HG03565 (cell line): Measurements from ENCODE around the gene MS4A6A.
"Not testable (repeated sequence)": the region's sequence is repeated elsewhere in the genome, so short reads cannot be mapped to it uniquely, and the experiment has no call there.

ENCODE experiments used
- ATAC-seq: cut with Tn5 transposase; IDR thresholded peaks from one replicate; pipeline ENCODE4 v1.9.1; 2021; ENCODE audit warnings: mild to moderate bottlenecking, moderate library complexity; ENCODE audit not compliant: unreplicated experiment

The MS4A6A gene, protein sequence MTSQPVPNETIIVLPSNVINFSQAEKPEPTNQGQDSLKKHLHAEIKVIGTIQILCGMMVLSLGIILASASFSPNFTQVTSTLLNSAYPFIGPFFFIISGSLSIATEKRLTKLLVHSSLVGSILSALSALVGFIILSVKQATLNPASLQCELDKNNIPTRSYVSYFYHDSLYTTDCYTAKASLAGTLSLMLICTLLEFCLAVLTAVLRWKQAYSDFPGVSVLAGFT

DNA sequence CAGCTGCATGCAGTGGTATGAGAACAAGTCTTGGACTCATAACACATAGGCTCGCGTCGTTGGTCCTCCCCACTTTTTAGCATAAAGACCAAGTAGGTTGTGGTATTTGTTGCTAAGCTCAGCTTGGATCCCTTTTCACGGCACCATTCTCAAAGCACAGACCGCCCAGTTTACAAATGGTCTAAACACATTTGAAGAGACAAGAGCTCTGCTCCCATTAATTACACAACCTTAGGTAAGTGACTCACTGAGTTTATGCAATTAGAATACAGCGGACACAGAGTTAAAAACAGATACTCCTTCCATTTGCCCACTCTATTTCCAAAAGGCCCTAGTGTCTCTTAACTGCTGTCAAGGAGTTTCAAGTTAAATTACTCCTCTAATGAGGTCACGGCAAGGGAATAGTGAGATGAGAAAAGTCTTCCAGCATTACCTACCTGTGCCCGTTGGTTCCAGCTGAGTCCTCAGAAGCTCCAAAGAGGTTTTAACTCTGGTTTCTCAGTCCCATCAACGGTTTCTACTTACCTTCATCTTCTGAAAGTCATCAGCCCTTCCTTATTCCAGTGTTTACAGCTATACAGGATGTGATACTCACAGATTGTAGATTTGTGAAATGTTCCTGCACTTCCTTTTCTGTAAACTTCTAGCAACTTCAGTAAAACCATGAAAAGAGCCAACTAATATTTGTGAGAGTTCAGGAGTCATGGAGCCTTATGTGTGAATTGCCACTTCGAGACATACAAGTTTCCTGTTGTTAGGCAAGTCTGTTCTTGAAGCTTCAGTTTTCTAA lies at the start of gene MS4A6A:
Gene MS4A6A, minus strand, starts transcription at position 543 of the 790 bp plus-strand sequence. CDS start 1,356 bp downstream, outside the sequence.
- no peak for ATAC-seq

DNA sequence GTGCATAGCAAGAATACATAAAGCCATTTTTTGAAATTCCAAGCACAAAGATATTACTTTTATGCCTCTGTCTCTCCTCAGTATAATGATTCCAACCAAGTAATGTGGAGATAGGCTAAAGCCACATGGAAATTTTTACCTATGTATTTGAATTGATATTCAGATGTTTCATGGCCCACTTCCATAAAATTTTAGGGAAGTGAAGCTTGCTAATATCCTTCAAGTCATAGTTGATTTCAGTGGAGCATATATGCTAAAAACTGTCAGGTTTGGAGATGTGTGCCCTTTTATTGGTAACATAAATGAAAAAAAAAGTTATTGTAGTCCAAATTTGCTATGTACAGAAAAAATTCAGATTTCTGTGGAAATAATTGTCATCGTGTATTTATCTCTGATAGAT lies 47.8 kb upstream of the MS4A6A start:
- ATAC-seq: no peak

DNA sequence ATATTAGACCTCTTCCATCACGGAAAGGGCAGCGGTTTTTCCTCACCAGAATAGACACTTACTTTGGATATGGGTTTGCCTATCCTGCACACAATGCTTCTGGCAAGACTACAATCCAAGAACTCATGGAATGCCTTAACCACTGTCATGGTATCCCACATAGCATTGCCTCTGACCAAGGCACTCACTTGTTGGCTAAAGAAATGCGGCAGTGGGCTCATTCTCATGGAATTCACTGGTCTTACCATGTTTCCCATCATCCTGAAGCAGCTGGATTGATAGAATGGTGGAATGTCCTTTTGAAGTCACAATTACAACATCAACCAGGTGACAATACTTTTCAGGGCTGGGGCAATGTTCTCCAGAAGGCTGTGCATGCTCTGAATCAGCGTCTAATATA lies 39.3 kb upstream of the MS4A6A start:
- no peak for ATAC-seq

DNA sequence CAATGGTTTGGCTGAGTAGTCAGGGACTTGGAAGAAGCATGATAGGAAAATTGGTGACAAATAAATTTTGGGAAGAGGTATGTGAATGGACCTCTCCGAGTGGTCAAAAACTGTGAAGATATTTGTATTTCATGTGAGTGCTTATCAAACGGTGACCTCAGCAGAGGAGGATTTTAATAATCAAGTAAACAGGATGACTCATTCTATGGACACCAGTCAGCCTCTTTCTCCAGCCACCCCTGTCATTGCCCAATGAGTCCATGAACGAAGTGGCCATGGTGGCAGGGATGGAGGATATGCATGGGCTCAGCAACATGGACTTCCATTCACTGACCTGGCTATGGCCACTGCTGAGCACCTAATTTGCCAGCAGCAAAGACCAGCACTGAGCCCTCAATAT lies 38.8 kb upstream of the MS4A6A start:
- ATAC-seq: no peak

DNA sequence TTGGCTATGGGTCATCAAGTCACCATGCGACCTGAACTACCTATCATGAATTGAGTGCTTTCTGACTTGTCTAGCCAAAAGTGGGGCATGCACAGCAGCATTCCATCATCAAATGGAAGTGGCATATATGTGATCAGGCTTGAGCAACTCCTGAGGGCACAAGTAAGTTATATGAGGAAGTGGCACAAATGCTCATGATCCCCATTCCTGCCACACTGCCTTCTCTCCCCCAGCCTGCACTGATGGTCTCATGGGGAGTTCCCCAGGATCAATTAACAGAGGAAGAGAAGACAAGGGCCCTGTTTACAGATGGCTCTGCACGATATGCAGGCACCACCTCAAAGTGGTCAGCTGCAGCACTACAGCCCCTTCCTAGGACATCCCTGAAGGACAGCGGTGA lies 38.3 kb upstream of the MS4A6A start:
- ATAC-seq: no peak

DNA sequence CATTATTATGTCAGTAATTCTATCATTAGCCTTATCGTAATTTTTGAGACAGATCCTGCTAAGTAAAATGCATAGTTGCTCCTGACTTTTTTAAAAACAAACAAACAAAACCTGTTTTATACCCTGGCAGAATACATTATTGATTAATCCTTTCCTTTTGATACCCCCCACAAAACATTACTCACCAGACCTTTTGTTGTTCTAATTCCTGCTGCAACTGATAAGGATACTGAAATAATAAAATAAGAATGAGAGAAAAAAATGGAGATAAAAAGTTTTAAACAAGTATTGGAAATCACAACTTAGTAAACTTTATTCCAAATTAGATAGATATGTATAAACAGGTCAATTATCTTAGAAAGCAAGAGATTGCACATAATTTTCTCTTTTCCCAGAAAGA lies 31.5 kb upstream of the MS4A6A start:
- no peak for ATAC-seq

DNA sequence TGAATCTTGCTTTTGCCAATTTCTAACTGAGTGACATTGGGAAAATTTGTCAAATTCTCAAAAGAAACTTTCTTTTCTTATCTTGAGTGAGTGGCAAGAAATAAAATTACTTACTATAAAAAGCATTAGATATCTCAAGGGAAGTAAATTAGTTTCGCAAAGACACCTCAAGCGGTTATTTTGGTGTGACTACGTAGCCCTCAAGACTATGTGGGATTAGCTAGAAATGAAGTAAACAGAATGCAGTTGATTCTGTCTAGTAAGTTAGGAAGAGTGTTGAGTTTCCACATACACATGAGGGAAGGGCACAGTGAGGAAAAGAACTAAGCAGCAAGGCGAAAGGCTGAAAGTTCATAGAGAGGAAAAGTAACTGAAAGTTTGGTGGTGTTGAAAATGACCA lies 28.3 kb upstream of the MS4A6A start:
- no peak for ATAC-seq

DNA sequence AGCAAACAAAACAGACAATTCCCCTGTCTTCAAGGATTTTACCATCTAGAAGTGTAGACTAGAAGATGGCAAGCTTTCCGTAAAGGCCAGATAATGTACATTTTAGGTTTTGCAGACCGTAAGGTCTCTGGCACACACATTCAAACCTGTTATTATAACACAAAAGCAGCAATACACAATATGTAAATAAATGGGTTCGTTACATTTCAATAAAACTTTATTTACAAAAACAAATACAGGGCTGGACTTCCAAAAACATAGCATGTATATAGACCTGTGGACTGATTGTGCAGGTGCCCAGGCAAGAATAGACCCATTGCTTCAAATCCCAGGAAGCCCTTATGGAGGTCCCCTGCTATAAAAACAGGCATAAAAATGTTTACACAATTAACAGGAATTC lies 27.1 kb upstream of the MS4A6A start:
- no peak for ATAC-seq

DNA sequence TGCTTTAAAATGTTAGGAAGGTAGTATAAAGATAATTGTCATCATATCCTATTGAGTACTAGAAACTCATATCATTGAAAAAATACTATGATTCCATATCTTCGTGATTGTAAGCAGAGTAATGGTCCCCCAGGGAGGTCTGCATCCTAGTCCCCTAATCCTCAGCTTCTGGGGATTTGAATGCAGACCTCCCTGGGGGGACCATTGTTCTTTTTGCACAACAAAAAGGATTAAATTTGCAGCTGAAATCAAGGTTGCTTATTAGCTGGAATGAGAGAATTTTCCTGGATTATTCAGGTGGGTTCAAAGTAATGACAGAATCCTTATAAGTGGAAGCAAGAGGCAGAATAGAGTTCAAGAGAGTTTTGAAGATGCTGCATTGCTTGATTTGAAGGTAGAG lies 26.1 kb upstream of the MS4A6A start:
- no peak for ATAC-seq

DNA sequence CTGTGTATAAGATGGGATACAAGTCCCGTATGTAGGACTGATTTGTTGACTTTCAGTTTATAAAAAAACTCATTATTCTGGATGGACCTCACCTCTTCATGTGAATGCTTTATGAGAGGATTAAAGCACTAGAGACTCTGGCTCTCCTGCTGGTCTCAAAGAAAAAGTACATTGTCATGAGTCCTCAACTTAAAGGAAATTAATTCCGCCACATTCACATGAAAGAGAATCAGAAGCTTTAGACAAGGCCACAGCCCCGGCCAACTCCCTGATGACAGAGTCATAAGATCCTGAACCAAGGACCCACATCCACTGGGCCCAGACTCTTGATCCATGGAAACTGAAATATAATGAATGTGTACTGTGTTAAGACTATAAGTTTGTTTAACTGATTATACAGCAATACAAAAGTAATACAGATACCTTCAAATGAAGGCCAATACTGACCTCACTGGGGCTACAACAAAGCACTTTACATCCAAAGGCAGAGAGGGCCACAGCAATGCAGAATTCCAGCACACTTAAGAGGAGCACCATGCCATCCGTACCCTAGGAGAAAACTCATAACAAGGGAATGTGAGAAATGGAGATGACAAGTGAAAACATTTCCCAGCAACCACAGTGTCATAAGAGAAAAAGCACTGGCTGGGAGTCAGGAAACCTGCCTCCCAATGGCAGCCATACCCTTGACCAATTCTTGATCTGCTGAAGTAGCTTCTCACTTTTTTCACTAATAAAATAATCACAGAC lies 25.4 kb upstream of the MS4A6A start:
- ATAC-seq: no peak

DNA sequence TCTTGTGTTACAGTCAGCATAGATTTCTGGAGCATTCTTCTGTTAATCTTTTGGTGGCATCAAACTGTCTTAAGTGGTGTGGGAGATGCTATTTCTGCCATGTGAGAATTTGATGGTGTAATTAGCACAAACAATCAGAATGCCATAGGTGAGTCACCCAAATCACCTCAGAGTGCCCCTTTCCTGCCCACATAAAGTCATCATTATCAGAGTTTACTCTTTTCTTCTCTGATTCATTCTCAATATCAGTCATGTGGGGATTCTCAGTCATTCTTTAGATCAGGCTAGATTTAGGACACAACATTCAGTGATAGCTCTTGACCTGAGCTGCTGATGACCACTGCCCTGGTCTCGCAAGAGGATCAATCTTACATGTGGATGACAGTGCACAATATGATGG lies 23.7 kb upstream of the MS4A6A start:
- no peak for ATAC-seq

DNA sequence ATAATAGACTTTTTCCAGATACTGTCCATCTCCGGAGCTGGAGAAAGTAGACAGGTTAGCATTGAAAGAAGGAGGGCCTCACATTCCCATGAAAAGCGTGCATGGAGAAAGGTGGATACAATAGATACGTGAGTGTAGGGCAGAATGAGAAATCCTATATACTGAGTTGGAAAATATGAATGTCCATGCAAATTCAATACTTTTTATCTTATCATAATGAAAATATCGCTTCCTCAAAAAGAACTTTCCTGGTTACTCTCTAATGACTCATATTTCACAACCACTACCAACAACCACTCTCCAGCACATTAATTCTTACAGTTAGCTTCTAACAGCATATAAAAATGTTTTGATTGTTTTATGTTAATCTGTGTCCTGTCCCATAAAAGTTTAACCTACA lies 22.0 kb upstream of the MS4A6A start:
- ATAC-seq: peak; percentile 75

DNA sequence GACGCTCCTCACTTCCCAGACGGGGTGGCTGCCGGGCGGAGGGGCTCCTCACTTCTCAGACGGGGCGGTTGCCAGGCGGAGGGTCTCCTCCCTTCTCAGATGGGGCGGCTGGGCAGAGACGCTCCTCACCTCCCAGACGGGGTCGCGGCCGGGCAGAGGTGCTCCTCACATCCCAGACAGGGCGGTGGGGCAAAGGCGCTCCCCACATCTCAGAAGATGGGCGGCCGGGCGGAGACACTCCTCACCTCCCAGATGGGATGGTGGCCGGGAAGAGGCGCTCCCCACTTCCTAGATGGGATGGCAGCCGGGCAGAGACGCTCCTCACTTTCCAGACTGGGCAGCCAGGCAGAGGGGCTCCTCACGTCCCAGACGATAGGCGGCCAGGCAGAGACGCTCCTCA lies 18.5 kb upstream of the MS4A6A start:
- ATAC-seq: not testable (repeated sequence)

DNA sequence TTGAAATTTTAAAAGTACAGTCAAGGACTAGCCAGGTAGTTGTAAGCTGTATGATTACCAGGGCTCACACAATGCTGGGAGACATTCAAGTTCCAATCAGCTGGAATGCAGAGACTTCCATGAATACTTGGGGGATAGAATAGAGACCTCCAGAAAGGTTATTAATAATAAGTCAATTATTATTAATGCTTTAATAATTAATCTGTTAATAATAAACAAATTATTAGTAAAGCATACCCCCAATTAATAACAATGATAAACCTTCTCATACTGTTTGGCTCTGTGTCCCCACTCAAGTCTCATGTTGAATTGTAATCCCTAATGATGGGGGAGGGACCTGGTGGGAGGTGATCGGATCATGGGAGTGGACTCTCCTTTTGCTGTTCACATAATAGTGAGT lies 14.6 kb upstream of the MS4A6A start:
- ATAC-seq: no peak

DNA sequence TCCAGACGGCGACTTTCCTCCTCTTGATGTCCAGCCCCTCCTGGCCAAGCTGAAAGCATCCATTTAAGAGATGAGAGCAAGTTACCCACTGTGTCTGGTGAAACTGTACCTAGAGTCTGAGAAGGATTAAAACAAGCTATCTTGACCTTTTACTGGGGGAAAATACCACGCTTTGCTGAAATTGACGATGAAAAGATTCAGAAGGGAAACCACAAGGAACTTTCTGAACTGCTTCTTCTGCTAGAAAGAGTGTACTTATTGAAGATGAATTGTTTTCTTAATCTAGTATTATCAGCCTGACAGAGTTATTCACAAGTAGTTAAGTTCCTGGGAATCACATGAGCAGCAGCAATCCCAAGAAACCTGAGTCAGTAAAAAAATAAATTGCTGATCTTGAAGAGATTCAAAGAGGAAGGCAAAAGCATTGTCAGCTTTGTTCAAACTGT lies 13.1 kb upstream of the MS4A6A start:
- ATAC-seq: peak; percentile 60

DNA sequence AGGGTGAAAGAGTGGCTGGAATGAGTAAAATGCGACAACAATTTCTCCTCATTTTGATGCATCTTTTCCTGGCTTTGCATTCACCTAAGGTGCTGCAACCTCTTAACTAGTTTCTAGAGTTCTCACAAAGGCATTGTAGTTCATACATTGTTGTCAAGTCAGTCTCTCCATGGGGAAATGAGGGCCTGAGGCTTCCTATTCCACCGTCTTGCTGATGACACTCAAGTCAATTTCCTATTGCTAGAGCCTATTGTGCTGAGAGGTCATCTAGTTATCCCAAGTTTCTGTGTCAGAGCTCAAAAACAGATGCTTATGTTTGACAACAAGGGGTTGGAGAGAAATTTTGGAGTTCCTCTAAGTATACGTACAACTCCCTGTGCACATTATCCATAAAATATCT lies 11.6 kb upstream of the MS4A6A start:
- no peak for ATAC-seq

DNA sequence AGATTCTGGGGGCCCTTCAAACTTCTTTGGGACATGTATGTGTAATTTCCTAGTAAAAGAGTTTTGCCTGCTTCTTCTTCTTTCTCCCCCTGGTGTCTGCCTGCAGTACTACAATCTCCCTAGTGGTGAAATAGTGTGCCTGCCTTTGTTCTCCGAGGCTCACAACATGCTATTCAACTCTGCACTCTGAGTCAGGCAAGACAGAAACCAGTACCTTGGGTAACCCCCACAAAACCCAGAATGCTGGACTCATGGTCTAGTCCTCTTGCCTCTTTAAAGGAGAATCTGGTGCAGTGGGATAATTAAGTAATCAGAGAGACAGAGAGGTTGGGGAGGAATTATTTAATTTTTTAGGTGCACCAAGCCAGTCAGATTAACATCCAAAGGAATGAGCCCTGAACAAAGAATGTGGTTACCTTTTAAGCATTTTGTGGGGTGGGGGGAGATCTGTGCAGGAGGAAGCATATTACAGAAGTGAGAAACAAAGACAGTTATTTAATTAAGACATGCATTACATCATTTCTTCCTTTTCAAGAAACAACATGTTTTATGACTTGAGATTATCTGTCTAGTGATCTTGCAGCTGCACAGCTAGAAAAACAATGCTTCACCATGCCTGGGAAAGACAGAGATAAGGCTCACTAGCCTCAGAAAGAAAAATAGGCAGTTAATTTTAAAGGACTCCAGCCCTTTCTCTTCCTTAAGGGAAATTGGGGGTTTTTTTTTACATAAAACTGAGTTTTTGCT lies 11.0 kb upstream of the MS4A6A start:
- peak; percentile 89 for ATAC-seq

DNA sequence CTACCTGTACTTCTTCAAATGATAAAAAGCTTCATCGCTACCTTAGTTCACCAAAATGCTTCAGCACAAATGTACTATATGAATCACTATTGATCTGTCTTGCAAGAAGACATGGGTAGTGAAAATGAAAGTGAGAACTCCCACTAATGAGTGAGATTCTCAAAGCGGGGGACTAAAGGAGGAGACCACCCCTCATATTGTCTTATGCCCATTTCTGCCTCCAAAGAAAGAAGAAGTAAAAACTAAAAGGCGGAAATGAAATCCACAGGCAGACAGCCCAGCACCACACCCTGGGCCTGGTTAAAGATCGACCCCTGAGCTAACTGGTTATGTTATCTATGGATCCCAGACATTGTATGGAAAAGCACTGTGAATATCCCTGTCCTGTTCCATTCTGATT lies 9.7 kb upstream of the MS4A6A start:
- not testable (repeated sequence) for ATAC-seq

DNA sequence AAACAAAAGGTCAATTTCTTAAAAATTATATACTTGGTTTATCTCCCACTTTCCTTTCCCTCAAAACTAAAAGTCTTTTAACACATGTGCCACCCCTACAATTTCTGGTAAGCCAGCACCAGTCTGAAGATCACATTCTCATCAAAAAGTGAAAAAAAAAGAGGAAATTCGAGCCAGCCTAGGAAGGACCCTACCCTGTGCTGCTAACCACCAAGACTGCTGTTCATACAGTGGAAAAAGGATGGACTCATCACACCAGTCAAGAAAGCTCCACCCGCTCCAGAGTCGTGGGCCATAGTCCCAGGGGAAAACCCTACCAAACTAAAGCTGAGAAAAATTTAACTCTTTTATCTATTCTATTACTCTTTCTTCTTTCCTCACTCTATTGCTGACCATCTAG lies 5.6 kb upstream of the MS4A6A start:
- not testable (repeated sequence) for ATAC-seq

DNA sequence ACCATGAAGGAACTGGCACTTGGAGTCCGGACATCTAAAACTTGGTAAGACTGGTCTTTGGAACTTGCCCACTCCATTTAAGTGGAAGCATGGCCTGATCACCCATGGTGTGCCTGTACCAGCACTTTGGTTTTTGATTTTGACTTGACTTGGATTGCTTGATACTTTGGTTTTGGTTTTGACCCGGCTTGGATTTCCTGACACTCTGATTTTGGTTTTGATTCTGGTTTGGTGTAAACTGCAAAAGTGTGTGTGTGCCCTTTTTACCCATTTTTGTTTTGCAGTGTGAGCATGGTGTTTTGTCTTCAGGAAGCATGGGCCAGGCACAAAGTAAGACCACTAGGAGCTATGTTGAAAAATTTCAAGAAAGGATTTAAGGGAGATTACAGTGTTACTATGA lies 3.2 kb upstream of the MS4A6A start:
- not testable (repeated sequence) for ATAC-seq

DNA sequence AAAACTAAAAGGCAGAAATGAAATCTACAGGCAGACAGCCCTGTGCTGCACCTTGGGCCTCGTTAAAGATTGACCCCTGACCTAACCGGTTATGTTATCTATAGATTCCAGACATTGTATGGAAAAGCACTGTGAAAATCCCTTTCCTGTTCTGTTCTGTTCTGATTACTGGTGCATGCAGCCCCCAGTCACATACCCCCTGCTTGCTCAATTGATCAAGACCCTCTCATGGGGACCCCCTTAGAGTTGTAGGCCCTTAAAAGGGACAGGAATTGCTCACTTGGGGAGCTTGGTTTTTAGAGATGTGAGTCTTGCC lies 2.6 kb upstream of the MS4A6A start:
- not testable (repeated sequence) for ATAC-seq
